Measurements from ENCODE around the gene KAZN.

KAZN gene

GRCh38 chr1:15012822-15013221, 414.3 kb downstream of the KAZN start:
- no peak for TF ChIP-seq MAX (IDR thresholded peaks at IDR 0.05)
- TF ChIP-seq TAF1 (IDR thresholded peaks at IDR 0.05; ENCODE audit: low read depth) = no peak
- TF ChIP-seq EGR1 (IDR thresholded peaks at IDR 0.05) = no peak
- TF ChIP-seq CEBPB (IDR thresholded peaks at IDR 0.05) = no peak
- no peak for TF ChIP-seq TCF12 (IDR thresholded peaks at IDR 0.05; ENCODE audit: low read depth)
- TF ChIP-seq EP300 (IDR thresholded peaks at IDR 0.05; ENCODE audit: borderline replicate concordance) = no peak
- TF ChIP-seq YY1 (IDR thresholded peaks at IDR 0.05; ENCODE audit: low read depth) = no peak
- TF ChIP-seq, protein P1, sequence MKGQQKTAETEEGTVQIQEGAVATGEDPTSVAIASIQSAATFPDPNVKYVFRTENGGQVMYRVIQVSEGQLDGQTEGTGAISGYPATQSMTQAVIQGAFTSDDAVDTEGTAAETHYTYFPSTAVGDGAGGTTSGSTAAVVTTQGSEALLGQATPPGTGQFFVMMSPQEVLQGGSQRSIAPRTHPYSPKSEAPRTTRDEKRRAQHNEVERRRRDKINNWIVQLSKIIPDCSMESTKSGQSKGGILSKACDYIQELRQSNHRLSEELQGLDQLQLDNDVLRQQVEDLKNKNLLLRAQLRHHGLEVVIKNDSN (IDR thresholded peaks at IDR 0.05) = no peak
- TF ChIP-seq FOXM1 (IDR thresholded peaks at IDR 0.05; ENCODE audit: borderline replicate concordance, low read depth) = no peak
- TF ChIP-seq, protein P2, sequence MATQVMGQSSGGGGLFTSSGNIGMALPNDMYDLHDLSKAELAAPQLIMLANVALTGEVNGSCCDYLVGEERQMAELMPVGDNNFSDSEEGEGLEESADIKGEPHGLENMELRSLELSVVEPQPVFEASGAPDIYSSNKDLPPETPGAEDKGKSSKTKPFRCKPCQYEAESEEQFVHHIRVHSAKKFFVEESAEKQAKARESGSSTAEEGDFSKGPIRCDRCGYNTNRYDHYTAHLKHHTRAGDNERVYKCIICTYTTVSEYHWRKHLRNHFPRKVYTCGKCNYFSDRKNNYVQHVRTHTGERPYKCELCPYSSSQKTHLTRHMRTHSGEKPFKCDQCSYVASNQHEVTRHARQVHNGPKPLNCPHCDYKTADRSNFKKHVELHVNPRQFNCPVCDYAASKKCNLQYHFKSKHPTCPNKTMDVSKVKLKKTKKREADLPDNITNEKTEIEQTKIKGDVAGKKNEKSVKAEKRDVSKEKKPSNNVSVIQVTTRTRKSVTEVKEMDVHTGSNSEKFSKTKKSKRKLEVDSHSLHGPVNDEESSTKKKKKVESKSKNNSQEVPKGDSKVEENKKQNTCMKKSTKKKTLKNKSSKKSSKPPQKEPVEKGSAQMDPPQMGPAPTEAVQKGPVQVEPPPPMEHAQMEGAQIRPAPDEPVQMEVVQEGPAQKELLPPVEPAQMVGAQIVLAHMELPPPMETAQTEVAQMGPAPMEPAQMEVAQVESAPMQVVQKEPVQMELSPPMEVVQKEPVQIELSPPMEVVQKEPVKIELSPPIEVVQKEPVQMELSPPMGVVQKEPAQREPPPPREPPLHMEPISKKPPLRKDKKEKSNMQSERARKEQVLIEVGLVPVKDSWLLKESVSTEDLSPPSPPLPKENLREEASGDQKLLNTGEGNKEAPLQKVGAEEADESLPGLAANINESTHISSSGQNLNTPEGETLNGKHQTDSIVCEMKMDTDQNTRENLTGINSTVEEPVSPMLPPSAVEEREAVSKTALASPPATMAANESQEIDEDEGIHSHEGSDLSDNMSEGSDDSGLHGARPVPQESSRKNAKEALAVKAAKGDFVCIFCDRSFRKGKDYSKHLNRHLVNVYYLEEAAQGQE (IDR thresholded peaks at IDR 0.05; ENCODE audit: low read depth) = no peak
- TF ChIP-seq TEAD4 (IDR thresholded peaks at IDR 0.05) = no peak
- TF ChIP-seq CREB1 (IDR thresholded peaks at IDR 0.05; ENCODE audit: low read depth) = no peak
- no peak for TF ChIP-seq ZBTB7A (IDR thresholded peaks at IDR 0.05; ENCODE audit: low read depth)
- TF ChIP-seq NFIC (IDR thresholded peaks at IDR 0.05) = no peak

GRCh38 chr1:15013767-15014166, 415.3 kb downstream of the KAZN start:
- TF ChIP-seq CREB1 (IDR thresholded peaks at IDR 0.05; ENCODE audit: low read depth) (no peak), NFIC (IDR thresholded peaks at IDR 0.05) (no peak)

GRCh38 chr1:15014516-15014915, 416.0 kb downstream of the KAZN start:
- TF ChIP-seq FOXM1 (IDR thresholded peaks at IDR 0.05; ENCODE audit: borderline replicate concordance, low read depth) = no peak
- TF ChIP-seq EGR1 (IDR thresholded peaks at IDR 0.05) = no peak
- no peak for TF ChIP-seq RAD21 (IDR thresholded peaks at IDR 0.05; ENCODE audit: low read depth)
- no peak for TF ChIP-seq EP300 (IDR thresholded peaks at IDR 0.05; ENCODE audit: borderline replicate concordance)
- no peak for TF ChIP-seq YY1 (IDR thresholded peaks at IDR 0.05; ENCODE audit: low read depth)
- no peak for TF ChIP-seq TEAD4 (IDR thresholded peaks at IDR 0.05)
- TF ChIP-seq, protein P1 (IDR thresholded peaks at IDR 0.05) = no peak
- TF ChIP-seq TCF12 (IDR thresholded peaks at IDR 0.05; ENCODE audit: low read depth) = no peak
- no peak for TF ChIP-seq ZBTB7A (IDR thresholded peaks at IDR 0.05; ENCODE audit: low read depth)
- no peak for TF ChIP-seq CREB1 (IDR thresholded peaks at IDR 0.05; ENCODE audit: low read depth)
- TF ChIP-seq TAF1 (IDR thresholded peaks at IDR 0.05; ENCODE audit: low read depth) = no peak
- TF ChIP-seq, protein P2 (IDR thresholded peaks at IDR 0.05; ENCODE audit: low read depth) = no peak
- TF ChIP-seq MAX (IDR thresholded peaks at IDR 0.05) = no peak
- no peak for TF ChIP-seq NFIC (IDR thresholded peaks at IDR 0.05)
- no peak for TF ChIP-seq CEBPB (IDR thresholded peaks at IDR 0.05)

DNA sequence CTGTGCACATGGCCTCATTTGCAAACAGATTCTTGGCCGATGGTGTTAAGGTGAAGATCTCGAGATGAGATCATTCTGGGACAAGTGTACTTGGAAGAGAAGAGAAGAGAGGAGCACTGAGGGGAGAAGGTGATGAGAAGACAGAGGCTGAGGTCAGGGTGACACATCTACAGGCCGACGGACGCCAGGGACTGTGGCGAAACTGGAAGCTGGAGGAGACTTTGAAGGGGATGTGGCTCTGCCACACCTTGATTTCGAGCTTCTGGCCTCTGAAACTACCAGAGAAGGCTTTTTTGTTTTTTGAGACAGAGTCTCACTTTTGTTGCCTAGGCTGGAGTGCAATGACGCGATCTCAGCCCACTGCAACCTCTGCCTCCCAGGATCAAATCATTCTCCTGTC, 417.5 kb downstream of the KAZN start:
- no peak for TF ChIP-seq CREB1 (IDR thresholded peaks at IDR 0.05; ENCODE audit: low read depth)
- no peak for TF ChIP-seq MAX (IDR thresholded peaks at IDR 0.05)
- no peak for TF ChIP-seq FOXM1 (IDR thresholded peaks at IDR 0.05; ENCODE audit: borderline replicate concordance, low read depth)
- no peak for TF ChIP-seq CEBPB (IDR thresholded peaks at IDR 0.05)
- TF ChIP-seq EP300 (IDR thresholded peaks at IDR 0.05; ENCODE audit: borderline replicate concordance) = no peak
- TF ChIP-seq ZBTB7A (IDR thresholded peaks at IDR 0.05; ENCODE audit: low read depth) = no peak
- TF ChIP-seq, protein P1 (IDR thresholded peaks at IDR 0.05) = no peak
- TF ChIP-seq, protein P2 (IDR thresholded peaks at IDR 0.05; ENCODE audit: low read depth) = no peak
- no peak for TF ChIP-seq TCF12 (IDR thresholded peaks at IDR 0.05; ENCODE audit: low read depth)
- TF ChIP-seq TAF1 (IDR thresholded peaks at IDR 0.05; ENCODE audit: low read depth) = no peak
- TF ChIP-seq EGR1 (IDR thresholded peaks at IDR 0.05) = no peak
- no peak for TF ChIP-seq NFIC (IDR thresholded peaks at IDR 0.05)
